GM12878 (cell line): ENCODE data around the gene CEP250. TPM values are rescaled to one million over a fixed set of nuclear protein-coding genes. Genes with fewer than 3 reads are reported as not detected.

Experiments used
- ATAC-seq: fragments of 200-7000 bp; cut with Tn5 transposase; 3 replicates; pipeline ENCODE4 v1.9.1; 2020; ENCODE audit warnings: mild to moderate bottlenecking, moderate library complexity
- BruUV-seq: library from RNA; stranded (reverse); fragments of 400-500 nt; replicated peaks from 2 replicates; lab custom pipeline; 2021; lab: Mats Ljungman, UMichigan
- CTCF ChIA-PET: fragments of 300-600 bp; sonication (Branson Sonifier 250); formaldehyde crosslinking; extraction: SDS; loops from one replicate; lab custom pipeline; 2021; ENCODE audit warnings: inconsistent platforms; lab: Yijun Ruan, JAX
- POLR2A ChIA-PET: fragments of 350-600 bp; formaldehyde crosslinking; extraction: SDS; loops from one replicate; lab custom pipeline; 2021; ENCODE audit warnings: inconsistent platforms; lab: Charles Lee
- RAD21 ChIA-PET: fragments of 300-600 bp; sonication (Branson Sonifier 250); formaldehyde crosslinking; loops from one replicate; lab custom pipeline; 2023; ENCODE audit warnings: antibody characterized with exemption; ENCODE audit not compliant: unreplicated experiment; lab: Charles Lee
- SMC1A ChIA-PET: fragments of 300-600 bp; sonication (Branson Sonifier 250); formaldehyde crosslinking; loops from one replicate; lab custom pipeline; 2023; ENCODE audit not compliant: unreplicated experiment, uncharacterized antibody; lab: Charles Lee
- DNase-seq: peaks from one replicate; pipeline ENCODE4 v3.0.0-alpha.2; 2011; ENCODE audit warnings: low read depth, low spot score
- FAIRE-seq: peaks from 3 replicates; lab custom pipeline; 2011; peaks lifted over from hg19 to GRCh38; lab: Jason Lieb, UNC
- H2AFZ ChIP-seq: 2 replicates; pipeline ENCODE4 v1.6.0; 2011; ENCODE audit warnings: low read depth, low read length, control low read depth; ENCODE audit not compliant: control insufficient read depth
- H3K27ac ChIP-seq: 2 replicates; pipeline ENCODE4 v1.5.1; 2011; ENCODE audit warnings: control low read depth; ENCODE audit not compliant: control insufficient read depth, insufficient read depth
- H3K27me3 ChIP-seq, 2 experiments: replicated peaks in 1 of 2; 2 replicates each; pipeline versions ENCODE4 v1.6.0 to v1.6.1; 2011; ENCODE audit warnings: low read length in 1 of 2; ENCODE audit not compliant: control insufficient read depth in 2 of 2, insufficient read depth in 2 of 2
- H3K36me3 ChIP-seq, 2 experiments: 2 replicates each; pipeline ENCODE4 v1.5.1; 2011; ENCODE audit warnings: low read length in 1 of 2; ENCODE audit not compliant: control insufficient read depth in 2 of 2, insufficient read depth in 2 of 2
- H3K4me1 ChIP-seq: 2 replicates; pipeline ENCODE4 v1.6.1; 2011; ENCODE audit warnings: mild to moderate bottlenecking, low read length, moderate library complexity, mixed read lengths; ENCODE audit not compliant: control insufficient read depth, insufficient read depth
- H3K4me2 ChIP-seq: 2 replicates; pipeline ENCODE4 v1.6.0; 2011; ENCODE audit warnings: control low read depth; ENCODE audit not compliant: control insufficient read depth, insufficient read depth
- H3K4me3 ChIP-seq: fragments of 200-600 bp; sonication (generic); 2 replicates; pipeline ENCODE4 v1.5.1; 2016
- H3K79me2 ChIP-seq: 2 replicates; pipeline ENCODE4 v1.6.0; 2011; ENCODE audit warnings: low read length; ENCODE audit not compliant: control insufficient read depth, insufficient read depth
- H3K9ac ChIP-seq: 2 replicates; pipeline ENCODE4 v1.8.0; 2011; ENCODE audit warnings: low read length, control low read depth, mixed read lengths; ENCODE audit not compliant: control insufficient read depth, insufficient read depth
- H3K9me3 ChIP-seq: replicated peaks from 3 replicates; pipeline ENCODE4 v1.5.1; 2011; ENCODE audit warnings: mild to moderate bottlenecking, low read length; ENCODE audit not compliant: control insufficient read depth, insufficient read depth
- H4K20me1 ChIP-seq: 2 replicates; pipeline ENCODE4 v1.6.0; 2011; ENCODE audit not compliant: control insufficient read depth, insufficient read depth
- EP300 ChIP-seq, 2 experiments: fragments of 150-350 bp in 1 of 2; IDR thresholded peaks; 2 replicates each; pipeline ENCODE4 v1.6.1; 2011 to 2012; ENCODE audit warnings: low read depth in 2 of 2, low read length in 2 of 2, borderline replicate concordance in 1 of 2, improper control_type of control experiment in 1 of 2, inconsistent platforms in 1 of 2; ENCODE audit not compliant: control insufficient read depth in 1 of 2
- IKZF1 ChIP-seq: fragments of 450-650 bp; conservative IDR thresholded peaks from 2 replicates; pipeline ENCODE4 v1.6.1; 2017; ENCODE audit warnings: antibody characterized with exemption, mild to moderate bottlenecking
- NR2C1 ChIP-seq: fragments of 450-650 bp; IDR thresholded peaks from 2 replicates; pipeline ENCODE4 v1.6.1; 2017; ENCODE audit warnings: antibody characterized with exemption, mild to moderate bottlenecking, moderate library complexity
- POLR2AphosphoS2 ChIP-seq: IDR thresholded peaks from 2 replicates; pipeline ENCODE4 v1.6.1; 2011; ENCODE audit warnings: low read depth, mild to moderate bottlenecking, low read length, improper control_type of control experiment, moderate library complexity
- RAD51 ChIP-seq: fragments of 450-650 bp; IDR thresholded peaks from 2 replicates; pipeline ENCODE4 v1.6.1; 2016; ENCODE audit warnings: moderate library complexity, mild to moderate bottlenecking, inconsistent platforms
- WGBS: methylation state at CpG from one replicate; pipeline ENCODE4 v1.1.6; 2016; ENCODE audit warnings: low lambda C conversion rate; ENCODE audit not compliant: insufficient replicate concordance, insufficient coverage; ENCODE audit errors: missing lambda C conversion rate; 5-methylcytosine and 5-hydroxymethylcytosine counted together
- in situ Hi-C: fragments of 300-500 bp; cut with MboI; formaldehyde crosslinking; loops from 9 replicates; pipeline ENCODE4 v1.14.3; 2018; ENCODE audit warnings: mixed read lengths
- intact Hi-C: fragments of 100-400 bp; cut with micrococcal nuclease; formaldehyde crosslinking; loops from one replicate; pipeline ENCODE4 v1.14.2; 2022; ENCODE audit not compliant: unreplicated experiment
- polyA plus RNA-seq, 11 experiments: library from polyadenylated mRNA; depleted of rRNA in 4 of 11; unstranded in 6 of 11; stranded (reverse) in 5 of 11; fragments of >200 nt; fragmentation: Nextera tagmentation in 4 of 11; fragmentation: Illumina TruSeq in 1 of 11; extraction: Ambion mirVana in 4 of 11; extraction: Trizol in 1 of 11; gene quantifications; 1 replicate in 1 of 11; 2 replicates in 10 of 11; pipeline versions ENCODE4 v1.2.1 to v1.2.3, GENCODE V29; 2011 to 2016; ENCODE audit warnings: inconsistent platforms in 2 of 11, missing spikeins in 2 of 11, low read depth in 1 of 11
- total RNA-seq, 4 experiments: library from RNA; depleted of rRNA in 3 of 4; stranded (reverse); fragments of >200 nt in 3 of 4; fragmentation: Illumina TruSeq in 1 of 4; extraction: Trizol in 1 of 4; gene quantifications; 2 replicates each; pipeline versions ENCODE4 v1.2.1 to v1.2.3, GENCODE V29; 2013 to 2021
- TF ChIP-seq, protein P1 (sequence below): fragments of 450-650 bp; IDR thresholded peaks from 2 replicates; pipeline ENCODE4 v1.6.1; 2017; ENCODE audit warnings: antibody characterized with exemption, mild to moderate bottlenecking, moderate library complexity
- TF ChIP-seq, protein P2 (sequence below), 3 experiments: IDR thresholded peaks in 2 of 3; conservative IDR thresholded peaks in 1 of 3; 2 replicates each; pipeline ENCODE4 v1.5.1; 2011; ENCODE audit warnings: low read depth in 3 of 3, low read length in 3 of 3, mild to moderate bottlenecking in 3 of 3, control low read depth in 2 of 3, moderate library complexity in 2 of 3, inconsistent platforms in 1 of 3, mixed read lengths in 1 of 3; ENCODE audit not compliant: control insufficient read depth in 2 of 3, insufficient read depth in 1 of 3; ENCODE audit errors: extremely low read depth in 1 of 3

The CEP250 gene
- total and polyA plus RNA-seq, 10 of the 15 experiments (the other 5 are each of a cell fraction or from before 2014, with no cell fraction given) = 2.4 to 41.6 (median 25.7) TPM

- TF ChIP-seq, protein P1, sequence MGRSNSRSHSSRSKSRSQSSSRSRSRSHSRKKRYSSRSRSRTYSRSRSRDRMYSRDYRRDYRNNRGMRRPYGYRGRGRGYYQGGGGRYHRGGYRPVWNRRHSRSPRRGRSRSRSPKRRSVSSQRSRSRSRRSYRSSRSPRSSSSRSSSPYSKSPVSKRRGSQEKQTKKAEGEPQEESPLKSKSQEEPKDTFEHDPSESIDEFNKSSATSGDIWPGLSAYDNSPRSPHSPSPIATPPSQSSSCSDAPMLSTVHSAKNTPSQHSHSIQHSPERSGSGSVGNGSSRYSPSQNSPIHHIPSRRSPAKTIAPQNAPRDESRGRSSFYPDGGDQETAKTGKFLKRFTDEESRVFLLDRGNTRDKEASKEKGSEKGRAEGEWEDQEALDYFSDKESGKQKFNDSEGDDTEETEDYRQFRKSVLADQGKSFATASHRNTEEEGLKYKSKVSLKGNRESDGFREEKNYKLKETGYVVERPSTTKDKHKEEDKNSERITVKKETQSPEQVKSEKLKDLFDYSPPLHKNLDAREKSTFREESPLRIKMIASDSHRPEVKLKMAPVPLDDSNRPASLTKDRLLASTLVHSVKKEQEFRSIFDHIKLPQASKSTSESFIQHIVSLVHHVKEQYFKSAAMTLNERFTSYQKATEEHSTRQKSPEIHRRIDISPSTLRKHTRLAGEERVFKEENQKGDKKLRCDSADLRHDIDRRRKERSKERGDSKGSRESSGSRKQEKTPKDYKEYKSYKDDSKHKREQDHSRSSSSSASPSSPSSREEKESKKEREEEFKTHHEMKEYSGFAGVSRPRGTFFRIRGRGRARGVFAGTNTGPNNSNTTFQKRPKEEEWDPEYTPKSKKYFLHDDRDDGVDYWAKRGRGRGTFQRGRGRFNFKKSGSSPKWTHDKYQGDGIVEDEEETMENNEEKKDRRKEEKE = no peak
- TF ChIP-seq POLR2AphosphoS2 (no peak), NR2C1 (no peak), EP300 (IDR thresholded peaks at IDR 0.05; ENCODE audit: borderline replicate concordance in 1 of 2, control insufficient read depth in 1 of 2, low read depth in 2 of 2, low read length in 2 of 2) (no peak), RAD51 (no peak), IKZF1 (no peak)
- TF ChIP-seq, protein P2, sequence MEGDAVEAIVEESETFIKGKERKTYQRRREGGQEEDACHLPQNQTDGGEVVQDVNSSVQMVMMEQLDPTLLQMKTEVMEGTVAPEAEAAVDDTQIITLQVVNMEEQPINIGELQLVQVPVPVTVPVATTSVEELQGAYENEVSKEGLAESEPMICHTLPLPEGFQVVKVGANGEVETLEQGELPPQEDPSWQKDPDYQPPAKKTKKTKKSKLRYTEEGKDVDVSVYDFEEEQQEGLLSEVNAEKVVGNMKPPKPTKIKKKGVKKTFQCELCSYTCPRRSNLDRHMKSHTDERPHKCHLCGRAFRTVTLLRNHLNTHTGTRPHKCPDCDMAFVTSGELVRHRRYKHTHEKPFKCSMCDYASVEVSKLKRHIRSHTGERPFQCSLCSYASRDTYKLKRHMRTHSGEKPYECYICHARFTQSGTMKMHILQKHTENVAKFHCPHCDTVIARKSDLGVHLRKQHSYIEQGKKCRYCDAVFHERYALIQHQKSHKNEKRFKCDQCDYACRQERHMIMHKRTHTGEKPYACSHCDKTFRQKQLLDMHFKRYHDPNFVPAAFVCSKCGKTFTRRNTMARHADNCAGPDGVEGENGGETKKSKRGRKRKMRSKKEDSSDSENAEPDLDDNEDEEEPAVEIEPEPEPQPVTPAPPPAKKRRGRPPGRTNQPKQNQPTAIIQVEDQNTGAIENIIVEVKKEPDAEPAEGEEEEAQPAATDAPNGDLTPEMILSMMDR (IDR thresholded peaks at IDR 0.05 in 2 of 3, conservative IDR thresholded peaks at IDR 0.05 in 1 of 3; ENCODE audit: control insufficient read depth in 2 of 3, extremely low read depth in 1 of 3, insufficient read depth in 1 of 3, low read depth in 3 of 3, low read length in 3 of 3) = no peak
- SMC1A ChIA-PET = interaction anchor here (1.3 to 1.4 kb wide), 2 partner anchors 11 to 40 kb away, joined by 3 read pairs; no protein-coding TSS in a partner anchor
- Histone ChIP-seq H3K4me2 (no peak overlapping the region), H2AFZ (no peak overlapping the region), H3K36me3 (peaks cover 3 to 6% of the 10 kb centered on the region in 2 experiments; a peak in 3 of 4 replicates), H3K9me3 (no peaks in the 10 kb centered on the region), H4K20me1 (no peaks in the 10 kb centered on the region), H3K4me3 (no peak overlapping the region), H3K27me3 (no peaks in the 10 kb centered on the region), H3K79me2 (no peaks in the 10 kb centered on the region), H3K27ac (no peak overlapping the region), H3K9ac (no peak overlapping the region), H3K4me1 (peaks cover 5% of the 10 kb centered on the region; the same call in 1 of the 2 replicates)
- DNase-seq (no peak), ATAC-seq (no peak), FAIRE-seq (no peak)
- CTCF ChIA-PET = interaction anchor here (0.6 to 1.2 kb wide), 4 partner anchors 12 to 1686 kb away, joined by 3 to 5 read pairs (median 4); no protein-coding TSS in a partner anchor
- POLR2A ChIA-PET = no interaction called here
- no TSS peak for BruUV-seq
- RAD21 ChIA-PET = interaction anchor here (1.3 kb wide), 1 partner anchor 415 kb away, joined by 3 read pairs; no protein-coding TSS in a partner anchor
- WGBS = 74% methylated on average over 6 of the region's 6 CpGs
- in situ Hi-C loops (no loop called here), intact Hi-C loops (loop anchor here (10.0 kb wide), 1 partner anchor 146 kb away; the partner anchor contains the start of gene SPAG4)
These were observed 13.4 kb downstream of the CEP250 start for GRCh38 chr20:35468671-35469334.
